GM12864 (cell line): Measurements from ENCODE around the gene TNP2.
A peak's percentile ranks its signal among the peaks of the same experiment; 100 is the strongest.

Source experiments
- DNase-seq: peaks from one replicate; pipeline ENCODE4 v3.0.0-alpha.2; 2011; ENCODE audit warnings: low read depth
- H3K4me3 ChIP-seq: 2 replicates; pipeline ENCODE4 v1.5.1; 2011; ENCODE audit warnings: mild to moderate bottlenecking, low read depth, low read length, control low read depth
- TF ChIP-seq, protein P1 (sequence below): IDR thresholded peaks from 2 replicates; pipeline ENCODE4 v1.5.1; 2011; ENCODE audit warnings: low read depth, mild to moderate bottlenecking, moderate library complexity, low read length, control low read depth, inconsistent platforms; ENCODE audit errors: missing control alignments

The TNP2 gene

DNA sequence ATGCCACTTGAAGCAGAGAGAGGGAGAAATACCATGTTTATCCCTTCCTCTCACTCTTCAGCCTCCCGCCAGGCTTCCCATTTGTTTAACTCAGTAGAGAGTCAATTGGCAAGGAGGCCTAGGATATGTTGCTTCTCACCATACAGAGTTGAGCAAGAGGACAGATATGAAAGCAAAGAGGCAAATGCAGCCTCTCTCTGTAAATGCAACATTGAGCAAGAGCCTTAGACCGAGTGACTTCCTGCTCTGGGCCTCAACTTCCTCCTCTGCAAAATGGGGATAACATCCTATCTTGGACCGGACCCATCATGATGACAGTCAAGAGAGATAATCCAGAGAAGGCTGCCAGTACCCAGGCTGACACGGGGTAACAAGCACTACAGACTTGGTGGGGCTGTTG lies 49.9 kb downstream of the TNP2 start:
- no peak overlapping the region for H3K4me3 ChIP-seq
- TF ChIP-seq, protein P1, sequence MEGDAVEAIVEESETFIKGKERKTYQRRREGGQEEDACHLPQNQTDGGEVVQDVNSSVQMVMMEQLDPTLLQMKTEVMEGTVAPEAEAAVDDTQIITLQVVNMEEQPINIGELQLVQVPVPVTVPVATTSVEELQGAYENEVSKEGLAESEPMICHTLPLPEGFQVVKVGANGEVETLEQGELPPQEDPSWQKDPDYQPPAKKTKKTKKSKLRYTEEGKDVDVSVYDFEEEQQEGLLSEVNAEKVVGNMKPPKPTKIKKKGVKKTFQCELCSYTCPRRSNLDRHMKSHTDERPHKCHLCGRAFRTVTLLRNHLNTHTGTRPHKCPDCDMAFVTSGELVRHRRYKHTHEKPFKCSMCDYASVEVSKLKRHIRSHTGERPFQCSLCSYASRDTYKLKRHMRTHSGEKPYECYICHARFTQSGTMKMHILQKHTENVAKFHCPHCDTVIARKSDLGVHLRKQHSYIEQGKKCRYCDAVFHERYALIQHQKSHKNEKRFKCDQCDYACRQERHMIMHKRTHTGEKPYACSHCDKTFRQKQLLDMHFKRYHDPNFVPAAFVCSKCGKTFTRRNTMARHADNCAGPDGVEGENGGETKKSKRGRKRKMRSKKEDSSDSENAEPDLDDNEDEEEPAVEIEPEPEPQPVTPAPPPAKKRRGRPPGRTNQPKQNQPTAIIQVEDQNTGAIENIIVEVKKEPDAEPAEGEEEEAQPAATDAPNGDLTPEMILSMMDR, result no peak
- DNase-seq, result no peak

DNA sequence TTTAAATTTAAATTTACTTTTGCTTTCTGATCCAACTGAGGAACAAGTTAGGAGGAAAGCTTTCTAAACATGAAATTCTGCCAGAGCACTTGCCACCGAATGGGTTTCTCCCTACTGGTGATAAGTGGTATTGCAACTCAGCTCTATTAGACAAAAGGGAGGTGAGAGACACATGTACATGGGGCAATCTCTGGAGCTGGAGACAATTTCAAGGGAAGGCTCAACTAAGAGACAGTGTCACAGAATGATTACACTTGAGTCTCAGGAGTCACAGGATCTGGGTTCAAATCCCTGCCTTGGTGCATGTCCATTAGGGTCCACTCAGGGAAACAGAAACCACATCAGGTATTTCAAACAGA lies 50.5 kb downstream of the TNP2 start:
- TF ChIP-seq, protein P1, result peak; percentile 73
- DNase-seq, result no peak

More for the DNA sequence above, 50.5 kb downstream of the TNP2 start:
- no peak overlapping the region for H3K4me3 ChIP-seq
